GM12872 (cell line): Measurements from ENCODE around the gene AIFM2.

Experiments used
- CTCF ChIP-seq: IDR thresholded peaks from 3 replicates; pipeline ENCODE4 v1.5.1; 2011; ENCODE audit warnings: low read depth, mild to moderate bottlenecking, low read length, moderate library complexity; ENCODE audit not compliant: insufficient read depth

Gene AIFM2

GRCh38 chr10:70144372-70145110 is 11.9 kb upstream of the AIFM2 start:
- TF ChIP-seq CTCF, result no peak

- TF ChIP-seq CTCF, result no peak
Measured at GRCh38 chr10:70142555-70142954, 9.9 kb upstream of the AIFM2 start.

- TF ChIP-seq CTCF, result no peak
Measured at GRCh38 chr10:70140297-70140696, 7.7 kb upstream of the AIFM2 start.

- no peak for TF ChIP-seq CTCF
Measured at GRCh38 chr10:70139997-70140250, 7.3 kb upstream of the AIFM2 start.

GRCh38 chr10:70139151-70139996 is 6.7 kb upstream of the AIFM2 start:
- TF ChIP-seq CTCF, result no peak

GRCh38 chr10:70137927-70138883 is 5.6 kb upstream of the AIFM2 start:
- no peak for TF ChIP-seq CTCF

- no peak for TF ChIP-seq CTCF
Measured at GRCh38 chr10:70137135-70137534, 4.5 kb upstream of the AIFM2 start.
